ENCODE results near the gene GNG13.
"Not testable (repeated sequence)": the region's sequence is repeated elsewhere in the genome, so short reads cannot be mapped to it uniquely, and the experiment has no call there.

Gene GNG13

GRCh38 chr16:799948-800833, at the start of gene GNG13:
Gene GNG13 (minus strand): TSS chr16:800734. CDS start chr16:799077, 1,657 bp downstream.
- DNase-seq: no peak

- no peak for DNase-seq
Measured at GRCh38 chr16:848510-849253, 48.1 kb upstream of the GNG13 start.

GRCh38 chr16:847681-848445, 47.3 kb upstream of the GNG13 start:
- DNase-seq: no peak

- DNase-seq: no peak
Measured at GRCh38 chr16:847151-847550, 46.6 kb upstream of the GNG13 start.

- no peak for DNase-seq
Measured at GRCh38 chr16:845351-845745, 44.8 kb upstream of the GNG13 start.

GRCh38 chr16:844638-845350, 44.3 kb upstream of the GNG13 start:
- no peak for DNase-seq

GRCh38 chr16:843771-844170, 43.2 kb upstream of the GNG13 start:
- DNase-seq: no peak

GRCh38 chr16:842711-843560, 42.4 kb upstream of the GNG13 start:
- DNase-seq: no peak

- no peak for DNase-seq
Measured at GRCh38 chr16:842061-842476, 41.5 kb upstream of the GNG13 start.

- DNase-seq: no peak
Measured at GRCh38 chr16:841455-842060, 41.0 kb upstream of the GNG13 start.

GRCh38 chr16:840561-841454, 40.3 kb upstream of the GNG13 start:
- DNase-seq: no peak

- no peak for DNase-seq
Measured at GRCh38 chr16:839643-840408, 39.3 kb upstream of the GNG13 start.

GRCh38 chr16:838741-839140, 38.2 kb upstream of the GNG13 start:
- DNase-seq: no peak

- not testable (repeated sequence) for DNase-seq
Measured at GRCh38 chr16:836822-837221, 36.3 kb upstream of the GNG13 start.

GRCh38 chr16:836221-836620, 35.7 kb upstream of the GNG13 start:
- DNase-seq: no peak

GRCh38 chr16:835373-835772, 34.8 kb upstream of the GNG13 start:
- DNase-seq: no peak

- DNase-seq: no peak
Measured at GRCh38 chr16:833411-833810, 32.9 kb upstream of the GNG13 start.

GRCh38 chr16:832652-833336, 32.3 kb upstream of the GNG13 start:
- no peak for DNase-seq

Measured in activated CD4-positive, alpha-beta T cell treated with anti-CD3 and anti-CD28 coated beads, Interleukin-2, amount 50 U/mL, for 4 hours (primary cell).